PC-9 (cell line): ENCODE data around the gene C10orf105.

Source experiments
- EZH2 ChIP-seq: fragments of 200-600 bp; sonication (generic); IDR thresholded peaks from 2 replicates; pipeline ENCODE4 v1.8.0; 2017; ENCODE audit warnings: antibody characterized with exemption, low read depth
- TF ChIP-seq, protein P1 (sequence below): fragments of 200-600 bp; sonication (generic); conservative IDR thresholded peaks from 2 replicates; pipeline ENCODE4 v1.6.1; 2017; ENCODE audit warnings: mixed run types, antibody characterized with exemption, mild to moderate bottlenecking, moderate library complexity

- TF ChIP-seq, protein P1, sequence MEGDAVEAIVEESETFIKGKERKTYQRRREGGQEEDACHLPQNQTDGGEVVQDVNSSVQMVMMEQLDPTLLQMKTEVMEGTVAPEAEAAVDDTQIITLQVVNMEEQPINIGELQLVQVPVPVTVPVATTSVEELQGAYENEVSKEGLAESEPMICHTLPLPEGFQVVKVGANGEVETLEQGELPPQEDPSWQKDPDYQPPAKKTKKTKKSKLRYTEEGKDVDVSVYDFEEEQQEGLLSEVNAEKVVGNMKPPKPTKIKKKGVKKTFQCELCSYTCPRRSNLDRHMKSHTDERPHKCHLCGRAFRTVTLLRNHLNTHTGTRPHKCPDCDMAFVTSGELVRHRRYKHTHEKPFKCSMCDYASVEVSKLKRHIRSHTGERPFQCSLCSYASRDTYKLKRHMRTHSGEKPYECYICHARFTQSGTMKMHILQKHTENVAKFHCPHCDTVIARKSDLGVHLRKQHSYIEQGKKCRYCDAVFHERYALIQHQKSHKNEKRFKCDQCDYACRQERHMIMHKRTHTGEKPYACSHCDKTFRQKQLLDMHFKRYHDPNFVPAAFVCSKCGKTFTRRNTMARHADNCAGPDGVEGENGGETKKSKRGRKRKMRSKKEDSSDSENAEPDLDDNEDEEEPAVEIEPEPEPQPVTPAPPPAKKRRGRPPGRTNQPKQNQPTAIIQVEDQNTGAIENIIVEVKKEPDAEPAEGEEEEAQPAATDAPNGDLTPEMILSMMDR = no peak
- no peak for TF ChIP-seq EZH2
These were observed 46.5 kb upstream of the C10orf105 start for GRCh38 chr10:71765906-71766716.
